Measurements from ENCODE around the gene STK39.

The STK39 gene

DNA sequence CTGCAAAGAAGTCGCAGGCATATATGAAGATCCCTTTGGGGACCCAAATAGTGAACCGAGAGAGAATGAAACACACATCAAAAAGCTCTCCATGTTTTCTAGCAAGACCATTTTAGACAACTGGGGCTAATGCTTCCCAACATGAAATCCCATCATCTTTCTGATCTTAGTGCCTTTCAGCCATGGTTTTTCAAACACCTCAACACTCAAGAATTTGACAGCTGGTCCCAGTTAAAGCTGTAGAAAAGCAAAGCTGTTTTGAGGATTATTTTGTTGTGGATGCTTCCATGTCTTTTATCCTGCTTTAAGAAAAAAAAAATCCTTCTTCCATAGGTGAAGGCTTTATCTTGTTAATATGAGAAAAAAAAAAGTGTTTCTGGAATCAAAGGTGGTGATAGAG lies 259.1 kb downstream of the STK39 start:
- DNase-seq (ENCODE audit: insufficient read length, low spot score) (no peak), FAIRE-seq (no peak)
- TF ChIP-seq, protein P1, sequence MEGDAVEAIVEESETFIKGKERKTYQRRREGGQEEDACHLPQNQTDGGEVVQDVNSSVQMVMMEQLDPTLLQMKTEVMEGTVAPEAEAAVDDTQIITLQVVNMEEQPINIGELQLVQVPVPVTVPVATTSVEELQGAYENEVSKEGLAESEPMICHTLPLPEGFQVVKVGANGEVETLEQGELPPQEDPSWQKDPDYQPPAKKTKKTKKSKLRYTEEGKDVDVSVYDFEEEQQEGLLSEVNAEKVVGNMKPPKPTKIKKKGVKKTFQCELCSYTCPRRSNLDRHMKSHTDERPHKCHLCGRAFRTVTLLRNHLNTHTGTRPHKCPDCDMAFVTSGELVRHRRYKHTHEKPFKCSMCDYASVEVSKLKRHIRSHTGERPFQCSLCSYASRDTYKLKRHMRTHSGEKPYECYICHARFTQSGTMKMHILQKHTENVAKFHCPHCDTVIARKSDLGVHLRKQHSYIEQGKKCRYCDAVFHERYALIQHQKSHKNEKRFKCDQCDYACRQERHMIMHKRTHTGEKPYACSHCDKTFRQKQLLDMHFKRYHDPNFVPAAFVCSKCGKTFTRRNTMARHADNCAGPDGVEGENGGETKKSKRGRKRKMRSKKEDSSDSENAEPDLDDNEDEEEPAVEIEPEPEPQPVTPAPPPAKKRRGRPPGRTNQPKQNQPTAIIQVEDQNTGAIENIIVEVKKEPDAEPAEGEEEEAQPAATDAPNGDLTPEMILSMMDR (IDR thresholded peaks at IDR 0.05; ENCODE audit: insufficient read depth, missing control alignments) = no peak

DNA sequence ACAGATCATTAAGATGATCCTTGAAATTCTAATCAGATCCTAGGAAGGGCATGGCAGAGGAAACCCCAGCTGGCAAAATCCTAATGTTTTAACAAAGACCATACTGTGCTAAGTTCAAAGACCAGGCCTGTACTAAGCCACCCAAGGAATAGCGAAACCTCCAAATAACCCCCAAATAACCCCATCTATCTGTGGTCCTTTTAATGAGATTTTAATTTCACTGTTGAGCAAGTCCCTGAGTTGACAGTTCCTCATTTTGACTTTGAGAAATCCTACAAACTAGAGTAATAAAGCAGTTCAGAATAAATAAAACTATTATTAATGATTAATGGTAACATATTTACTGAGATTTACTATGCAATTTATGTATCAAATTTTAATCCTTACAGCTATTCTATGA lies 259.8 kb downstream of the STK39 start:
- FAIRE-seq (no peak), DNase-seq (ENCODE audit: insufficient read length, low spot score) (no peak)
- TF ChIP-seq, protein P1 (IDR thresholded peaks at IDR 0.05; ENCODE audit: insufficient read depth, missing control alignments) = no peak

DNA sequence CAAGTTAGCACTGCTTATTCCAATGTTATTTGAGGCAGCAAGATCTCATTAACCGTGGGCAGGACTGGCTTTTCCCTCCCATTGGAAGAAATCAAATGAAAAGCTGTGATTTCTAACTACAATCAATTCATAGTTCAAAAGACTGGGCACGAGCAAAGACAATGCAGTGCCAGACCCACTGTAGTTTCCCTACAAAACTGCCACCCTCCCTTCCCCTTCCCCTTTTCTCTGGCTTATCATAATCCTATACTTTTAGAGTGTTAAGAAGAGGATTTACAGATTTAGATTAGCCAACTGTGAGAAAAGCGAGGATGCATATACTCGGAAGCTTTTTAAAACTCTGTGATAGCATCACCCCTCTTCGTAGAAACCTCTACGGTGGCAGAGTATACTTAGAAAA lies 260.4 kb downstream of the STK39 start:
- FAIRE-seq (peak; percentile 91), DNase-seq (ENCODE audit: insufficient read length, low spot score) (peak; percentile 20)
- TF ChIP-seq, protein P1 (IDR thresholded peaks at IDR 0.05; ENCODE audit: insufficient read depth, missing control alignments) = no peak

DNA sequence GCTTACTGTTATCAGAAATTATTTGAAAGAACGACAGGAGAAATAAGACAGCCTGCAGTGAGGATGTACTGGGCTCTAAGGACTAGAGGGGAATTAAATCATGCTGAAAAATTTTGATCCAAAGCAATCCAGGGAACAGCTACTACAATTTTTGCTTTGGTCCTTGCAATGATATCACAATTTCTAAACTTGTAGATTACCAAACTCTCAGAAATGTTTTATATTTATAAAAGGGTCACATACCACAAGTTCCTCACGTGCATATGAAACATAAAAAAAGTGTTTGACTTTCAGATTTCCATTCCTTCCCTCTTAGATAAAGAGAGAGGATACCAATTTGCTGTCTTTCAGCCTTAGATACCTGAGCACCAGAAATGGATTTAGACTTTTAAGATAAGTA lies 261.2 kb downstream of the STK39 start:
- no peak for DNase-seq (ENCODE audit: insufficient read length, low spot score)
- TF ChIP-seq, protein P1 (IDR thresholded peaks at IDR 0.05; ENCODE audit: insufficient read depth, missing control alignments) = no peak
- FAIRE-seq = no peak

DNA sequence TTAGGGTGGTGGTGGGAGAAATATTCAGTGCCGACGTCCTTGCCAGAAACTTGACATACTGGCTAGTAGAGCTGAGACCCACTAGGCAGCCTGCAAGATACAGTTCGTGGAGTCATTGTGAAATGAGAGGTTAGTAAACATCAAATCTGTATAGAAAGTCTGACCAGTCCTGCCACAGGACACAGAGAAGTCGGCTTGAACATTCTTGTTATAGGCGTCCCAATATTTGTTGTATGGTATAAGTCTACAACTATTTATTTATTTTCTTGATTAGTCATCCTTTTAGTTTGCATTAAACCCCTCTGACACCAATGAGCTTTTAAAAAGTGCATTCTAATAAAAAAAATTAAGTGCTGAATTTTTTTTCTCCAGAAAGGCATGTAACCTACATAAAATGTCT lies 265.4 kb downstream of the STK39 start:
- FAIRE-seq (no peak), DNase-seq (ENCODE audit: insufficient read length, low spot score) (no peak)
- TF ChIP-seq, protein P1 (IDR thresholded peaks at IDR 0.05; ENCODE audit: insufficient read depth, missing control alignments) = no peak

DNA sequence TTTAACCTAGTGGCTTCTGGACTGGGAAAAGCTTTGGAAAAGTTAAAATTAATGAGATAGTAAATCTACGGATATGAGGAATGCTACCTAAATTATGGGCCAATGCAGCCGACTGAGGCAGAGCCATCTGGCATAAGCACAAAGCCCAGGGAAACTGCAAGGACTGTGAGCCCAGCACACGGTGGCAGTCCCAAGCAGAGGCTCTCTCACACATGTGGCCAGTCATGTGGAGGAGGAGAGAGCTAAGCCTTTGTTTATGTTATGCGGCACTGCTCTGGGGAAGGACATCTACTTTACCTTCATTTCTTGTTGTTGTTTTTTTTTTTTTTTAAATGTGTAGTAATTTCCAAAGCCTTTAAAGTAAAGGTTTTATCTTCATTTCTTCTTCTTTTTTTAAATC lies 267.0 kb downstream of the STK39 start:
- DNase-seq (ENCODE audit: insufficient read length, low spot score) = no peak
- TF ChIP-seq, protein P1 (IDR thresholded peaks at IDR 0.05; ENCODE audit: insufficient read depth, missing control alignments) = no peak
- FAIRE-seq = no peak

DNA sequence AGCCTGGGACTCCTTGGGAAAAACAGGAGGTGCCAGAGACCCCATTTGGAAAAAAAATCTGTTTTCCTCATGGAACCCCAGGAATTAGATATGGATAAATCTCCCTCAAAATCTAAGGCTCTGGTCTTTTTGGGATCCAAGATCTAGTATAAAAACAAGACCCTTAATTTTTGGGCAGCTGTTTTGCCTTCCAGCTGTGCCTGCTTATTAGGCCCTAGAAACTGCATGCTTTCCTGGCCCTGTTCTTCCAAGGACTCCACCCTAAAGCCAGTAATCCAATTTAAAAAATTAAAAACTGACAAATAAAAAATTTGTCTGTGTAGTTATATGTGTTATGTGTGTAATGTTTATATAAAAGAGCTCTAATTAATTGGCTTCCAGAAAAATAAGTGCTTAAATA lies 274.6 kb downstream of the STK39 start:
- DNase-seq (ENCODE audit: insufficient read length, low spot score) = no peak

More for the DNA sequence above, 274.6 kb downstream of the STK39 start:
- no peak for FAIRE-seq
- TF ChIP-seq, protein P1 (IDR thresholded peaks at IDR 0.05; ENCODE audit: insufficient read depth, missing control alignments) = no peak
